Endothelial cell of umbilical vein (primary cell): ENCODE results near the gene MARS1. TPM values are rescaled to one million over a fixed set of nuclear protein-coding genes. Genes with fewer than 3 reads are reported as not detected.

Source experiments
- BruUV-seq: library from RNA; stranded (reverse); fragments of 400-500 nt; replicated peaks from 2 replicates; lab custom pipeline; 2021; lab: Mats Ljungman, UMichigan
- CTCF ChIA-PET: fragments of 300-600, 350-600 bp; sonication (Branson Sonifier 250); formaldehyde crosslinking; loops from one replicate; lab custom pipeline; 2021; ENCODE audit warnings: antibody characterized with exemption, inconsistent platforms; lab: Charles Lee
- POLR2A ChIA-PET: fragments of 300-600, 350-600 bp; sonication (Branson Sonifier 250); formaldehyde crosslinking; loops from one replicate; lab custom pipeline; 2021; ENCODE audit warnings: antibody characterized with exemption, inconsistent platforms; lab: Charles Lee
- DNase-seq: peaks from one replicate; pipeline ENCODE4 v3.0.0-alpha.2; 2011; ENCODE audit warnings: low read depth, low spot score
- FAIRE-seq: peaks from 2 replicates; lab custom pipeline; 2011; peaks lifted over from hg19 to GRCh38; lab: Jason Lieb, UNC
- H2AFZ ChIP-seq: 2 replicates; pipeline ENCODE4 v1.6.0; 2012; ENCODE audit warnings: low read depth, low read length, control low read depth, inconsistent platforms
- H3K27ac ChIP-seq: 2 replicates; pipeline ENCODE4 v1.5.1; 2011; ENCODE audit warnings: low read depth, mild to moderate bottlenecking, control low read depth, low read length, moderate library complexity; ENCODE audit not compliant: insufficient read depth
- H3K27me3 ChIP-seq, 2 experiments: 2 replicates each; pipeline versions ENCODE4 v1.6.0 to v1.6.1; 2011; ENCODE audit warnings: low read length in 2 of 2, mixed read lengths in 1 of 2; ENCODE audit not compliant: control insufficient read depth in 2 of 2, insufficient read depth in 2 of 2
- H3K36me3 ChIP-seq, 2 experiments: 2 replicates in 1 of 2; 3 replicates in 1 of 2; pipeline ENCODE4 v1.5.1; 2011; ENCODE audit warnings: low read length in 2 of 2, mild to moderate bottlenecking in 1 of 2, moderate library complexity in 1 of 2; ENCODE audit not compliant: control insufficient read depth in 2 of 2, insufficient read depth in 2 of 2; ENCODE audit errors: extremely low read depth in 1 of 2
- H3K4me1 ChIP-seq: 3 replicates; pipeline ENCODE4 v1.5.1; 2011; ENCODE audit warnings: mild to moderate bottlenecking, low read length; ENCODE audit not compliant: control insufficient read depth, insufficient read depth; ENCODE audit errors: extremely low read depth
- H3K4me2 ChIP-seq: 2 replicates; pipeline ENCODE4 v1.6.1; 2011; ENCODE audit warnings: low read length, control low read depth, mixed read lengths; ENCODE audit not compliant: insufficient read depth
- H3K4me3 ChIP-seq, 3 experiments: fragments of 200-600 bp in 1 of 3; sonication (generic), shearing (Covaris generic) in 1 of 3; replicated peaks in 1 of 3; 2 replicates each; pipeline ENCODE4 v1.5.1; 2011 to 2016; ENCODE audit warnings: control low read depth in 3 of 3, low read length in 3 of 3, mild to moderate bottlenecking in 2 of 3, inconsistent platforms in 1 of 3, low read depth in 1 of 3, moderate library complexity in 1 of 3; ENCODE audit not compliant: insufficient read depth in 1 of 3
- H3K79me2 ChIP-seq: 2 replicates; pipeline ENCODE4 v1.6.0; 2012; ENCODE audit warnings: low read length, inconsistent platforms; ENCODE audit not compliant: control insufficient read depth, insufficient read depth
- H3K9ac ChIP-seq: replicated peaks from 2 replicates; pipeline ENCODE3; 2011; ENCODE audit warnings: low read length, control low read depth; ENCODE audit not compliant: insufficient read depth; ENCODE audit errors: extremely low read depth
- H3K9me1 ChIP-seq: replicated peaks from 3 replicates; pipeline ENCODE4 v1.6.0; 2011; ENCODE audit warnings: mild to moderate bottlenecking, low read length; ENCODE audit not compliant: control insufficient read depth, insufficient read depth; ENCODE audit errors: extremely low read depth
- H3K9me3 ChIP-seq: replicated peaks from 2 replicates; pipeline ENCODE4 v1.5.1; 2012; ENCODE audit warnings: low read length, inconsistent platforms; ENCODE audit not compliant: control insufficient read depth, insufficient read depth
- H4K20me1 ChIP-seq: replicated peaks from 2 replicates; pipeline ENCODE3; 2011; ENCODE audit warnings: mild to moderate bottlenecking, low read length; ENCODE audit not compliant: control insufficient read depth, insufficient read depth; ENCODE audit errors: extremely low read depth
- EZH2 ChIP-seq: IDR thresholded peaks from 2 replicates; pipeline ENCODE4 v1.6.1; 2012; ENCODE audit warnings: borderline replicate concordance, low read depth, mild to moderate bottlenecking, moderate library complexity, low read length, inconsistent platforms; ENCODE audit not compliant: severe bottlenecking
- JUN ChIP-seq: IDR thresholded peaks from 2 replicates; pipeline ENCODE4 v1.6.1; 2011; ENCODE audit warnings: borderline replicate concordance, low read depth; ENCODE audit not compliant: insufficient read length, insufficient read depth
- MYC ChIP-seq: IDR thresholded peaks from one replicate; pipeline ENCODE4 v1.6.1; 2011; ENCODE audit warnings: mild to moderate bottlenecking, low read depth, low read length
- dilution Hi-C: fragments of 300-500 bp; cut with MboI; formaldehyde crosslinking; loops from one replicate; pipeline ENCODE4 v1.15.0; 2019; ENCODE audit warnings: low sequenced_read_pairs; ENCODE audit not compliant: extremely low pct_ligation_motif_present
- intact Hi-C: fragments of 100-400 bp; cut with micrococcal nuclease; formaldehyde crosslinking; loops from one replicate; pipeline ENCODE4 v1.10.0; 2022
- polyA plus RNA-seq, 4 experiments: library from polyadenylated mRNA; depleted of rRNA in 3 of 4; stranded (reverse) in 3 of 4; unstranded in 1 of 4; fragments of >200 nt; gene quantifications; 2 replicates each; pipeline versions ENCODE4 v1.2.1 to v1.2.3, GENCODE V29; 2011 to 2012; ENCODE audit warnings: missing spikeins in 1 of 4
- total RNA-seq: library from RNA; stranded (reverse); gene quantifications from 2 replicates; pipeline ENCODE4 v1.2.3, GENCODE V29; 2021
- TF ChIP-seq, protein P1 (sequence below): IDR thresholded peaks from 2 replicates; pipeline ENCODE4 v1.6.1; 2011; ENCODE audit not compliant: insufficient read depth, insufficient read length
- TF ChIP-seq, protein P2 (sequence below), 2 donors: IDR thresholded peaks; 1 replicate in 1 of 2; 2 replicates in 1 of 2; pipeline ENCODE4 v1.5.1; 2011; ENCODE audit warnings: low read length in 2 of 2, mild to moderate bottlenecking in 2 of 2, moderate library complexity in 2 of 2, control low read depth in 1 of 2, inconsistent platforms in 1 of 2, low read depth in 1 of 2; ENCODE audit not compliant: insufficient read depth in 1 of 2; ENCODE audit errors: extremely low read depth in 1 of 2

The MARS1 gene
- total and polyA plus RNA-seq, 2 donors (not counting 3 experiments of a cell fraction or from before 2014, with no cell fraction given), result 118 to 212 TPM

DNA sequence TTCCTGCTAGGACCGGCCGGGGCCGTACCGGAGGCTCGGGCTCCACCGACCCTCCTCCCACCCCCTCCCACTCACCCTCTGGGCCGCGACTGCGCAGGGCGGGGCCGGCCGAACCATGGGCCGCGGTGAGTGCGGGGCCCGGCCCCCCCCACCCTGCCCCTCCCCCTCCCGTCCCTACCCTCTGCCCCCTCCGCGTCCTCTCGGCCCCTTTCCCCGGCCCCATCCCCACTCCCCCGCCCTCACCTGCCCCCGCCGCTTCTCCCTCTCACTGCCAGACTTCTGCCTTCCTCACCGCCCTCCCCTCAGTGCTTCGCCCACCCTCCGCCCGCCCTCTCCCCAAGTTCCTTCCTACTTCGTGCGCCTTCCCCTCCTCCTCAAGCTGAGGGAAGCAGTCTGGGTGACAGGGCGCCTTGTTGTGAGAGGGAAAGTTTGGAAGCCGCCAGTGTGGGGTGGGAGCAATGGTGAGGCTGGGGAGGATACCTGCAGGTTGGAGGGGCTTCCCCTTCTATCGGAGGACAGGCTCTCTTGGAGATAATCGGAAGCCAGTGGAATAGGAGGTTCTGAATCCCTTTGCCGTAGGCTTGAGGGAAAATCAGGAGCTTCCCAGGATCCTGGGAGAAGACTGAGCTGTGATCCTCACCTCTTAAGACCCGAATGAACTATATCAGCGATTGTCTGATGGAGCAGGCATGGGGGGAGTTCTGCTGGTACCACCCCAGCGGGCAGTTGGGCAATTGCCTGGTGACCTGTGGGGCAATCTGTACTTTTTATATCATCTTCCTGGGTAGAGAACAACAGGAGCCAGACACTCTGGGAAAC, 35.2 kb downstream of the MARS1 start:
- no peak overlapping the region for H2AFZ ChIP-seq
- peaks cover 41% of the 10 kb centered on the region for H3K79me2 ChIP-seq
- FAIRE-seq (peak; percentile 82), DNase-seq (peak; percentile 72)
- BruUV-seq, result no TSS peak
- H4K20me1 ChIP-seq, result no peaks in the 10 kb centered on the region
- peak overlapping the region; percentile 47 to 83 (median 50) for H3K4me3 ChIP-seq
- no peaks in the 10 kb centered on the region for H3K27me3 ChIP-seq
- peaks cover 2 to 22% of the 10 kb centered on the region in 2 experiments for H3K36me3 ChIP-seq
- H3K27ac ChIP-seq, result peak overlapping the region; percentile 27
- no peaks in the 10 kb centered on the region for H3K9me3 ChIP-seq
- H3K4me1 ChIP-seq, result peaks cover 36% of the 10 kb centered on the region
- H3K9me1 ChIP-seq, result no peaks in the 10 kb centered on the region
- POLR2A ChIA-PET, result interaction anchor here (0.9 kb wide), 2 partner anchors 20 to 23 kb away, joined by 5 to 8 read pairs; no protein-coding TSS in a partner anchor
- CTCF ChIA-PET, result interaction anchor here (1.1 kb wide), 1 partner anchor 23 kb away, joined by 3 read pairs; no protein-coding TSS in a partner anchor
- intact Hi-C loops (loop anchor here (5.0 kb wide), 1 partner anchor 36 kb away; the partner anchor contains the start of gene MARS1), dilution Hi-C loops (no loop called here)
- H3K9ac ChIP-seq, result peak overlapping the region; percentile 75
- H3K4me2 ChIP-seq, result peak overlapping the region; percentile 81
- TF ChIP-seq JUN, result no peak
- TF ChIP-seq, protein P1, sequence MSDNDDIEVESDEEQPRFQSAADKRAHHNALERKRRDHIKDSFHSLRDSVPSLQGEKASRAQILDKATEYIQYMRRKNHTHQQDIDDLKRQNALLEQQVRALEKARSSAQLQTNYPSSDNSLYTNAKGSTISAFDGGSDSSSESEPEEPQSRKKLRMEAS, result no peak
- TF ChIP-seq, protein P2, sequence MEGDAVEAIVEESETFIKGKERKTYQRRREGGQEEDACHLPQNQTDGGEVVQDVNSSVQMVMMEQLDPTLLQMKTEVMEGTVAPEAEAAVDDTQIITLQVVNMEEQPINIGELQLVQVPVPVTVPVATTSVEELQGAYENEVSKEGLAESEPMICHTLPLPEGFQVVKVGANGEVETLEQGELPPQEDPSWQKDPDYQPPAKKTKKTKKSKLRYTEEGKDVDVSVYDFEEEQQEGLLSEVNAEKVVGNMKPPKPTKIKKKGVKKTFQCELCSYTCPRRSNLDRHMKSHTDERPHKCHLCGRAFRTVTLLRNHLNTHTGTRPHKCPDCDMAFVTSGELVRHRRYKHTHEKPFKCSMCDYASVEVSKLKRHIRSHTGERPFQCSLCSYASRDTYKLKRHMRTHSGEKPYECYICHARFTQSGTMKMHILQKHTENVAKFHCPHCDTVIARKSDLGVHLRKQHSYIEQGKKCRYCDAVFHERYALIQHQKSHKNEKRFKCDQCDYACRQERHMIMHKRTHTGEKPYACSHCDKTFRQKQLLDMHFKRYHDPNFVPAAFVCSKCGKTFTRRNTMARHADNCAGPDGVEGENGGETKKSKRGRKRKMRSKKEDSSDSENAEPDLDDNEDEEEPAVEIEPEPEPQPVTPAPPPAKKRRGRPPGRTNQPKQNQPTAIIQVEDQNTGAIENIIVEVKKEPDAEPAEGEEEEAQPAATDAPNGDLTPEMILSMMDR (IDR thresholded peaks at IDR 0.05; ENCODE audit: extremely low read depth in 1 of 2, insufficient read depth in 1 of 2, low read depth in 1 of 2, low read length in 2 of 2), result peak in 1 of 2 donors; percentile 3
- TF ChIP-seq EZH2, result no peak
- no peak for TF ChIP-seq MYC
